ENCODE data around the gene POMGNT1. TPM values are rescaled to one million over a fixed set of nuclear protein-coding genes. Genes with fewer than 3 reads are reported as not detected.

Gene POMGNT1
- total and polyA plus RNA-seq, 2 donors (not counting 3 experiments of a cell fraction or from before 2014, with no cell fraction given), result 64.4 to 67.5 TPM

DNA sequence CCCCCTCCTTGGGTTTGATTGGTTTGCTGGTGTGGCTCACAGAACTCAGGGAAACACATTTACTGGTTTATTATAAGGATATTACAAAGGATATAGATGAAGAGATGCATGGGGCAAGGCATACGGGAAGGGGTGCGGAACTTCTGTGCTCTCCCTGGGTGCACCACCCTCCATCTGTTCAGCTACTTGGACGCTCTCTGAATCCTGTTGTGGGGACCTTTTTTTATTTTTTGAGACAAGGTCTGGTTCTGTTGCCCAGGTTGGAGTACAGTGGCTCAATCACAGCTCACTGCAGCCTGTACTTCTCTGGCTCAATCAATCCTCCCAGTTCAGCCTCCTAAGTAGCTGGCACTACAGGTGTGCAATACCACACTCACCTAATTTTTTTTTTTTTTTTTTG lies 12.3 kb upstream of the POMGNT1 start:
- Histone ChIP-seq H3K9me1 (replicated peaks; ENCODE audit: control insufficient read depth, extremely low read depth, insufficient read depth, low read length) (no peaks in the 10 kb centered on the region), H3K27ac (ENCODE audit: insufficient read depth, low read depth, low read length) (no peak overlapping the region), H3K4me2 (ENCODE audit: insufficient read depth, low read length) (no peak overlapping the region), H2AFZ (ENCODE audit: low read depth, low read length) (no peak overlapping the region), H3K36me3 (ENCODE audit: control insufficient read depth in 2 of 2, extremely low read depth in 1 of 2, insufficient read depth in 2 of 2, low read length in 2 of 2) (no peaks in the 10 kb centered on the region), H4K20me1 (replicated peaks; ENCODE audit: control insufficient read depth, extremely low read depth, insufficient read depth, low read length) (no peaks in the 10 kb centered on the region), H3K9me3 (replicated peaks; ENCODE audit: control insufficient read depth, insufficient read depth, low read length) (no peaks in the 10 kb centered on the region), H3K4me3 (replicated peaks in 1 of 3; ENCODE audit: insufficient read depth in 1 of 3, low read depth in 1 of 3, low read length in 3 of 3) (no peak overlapping the region), H3K4me1 (ENCODE audit: control insufficient read depth, extremely low read depth, insufficient read depth, low read length) (no peaks in the 10 kb centered on the region), H3K27me3 (ENCODE audit: control insufficient read depth in 2 of 2, insufficient read depth in 2 of 2, low read length in 2 of 2) (no peaks in the 10 kb centered on the region), H3K9ac (replicated peaks; ENCODE audit: extremely low read depth, insufficient read depth, low read length) (no peak overlapping the region), H3K79me2 (ENCODE audit: control insufficient read depth, insufficient read depth, low read length) (no peaks in the 10 kb centered on the region)
- intact Hi-C loops (cut with micrococcal nuclease), result no loop called here
- no TSS peak for BruUV-seq (replicated peaks)
- FAIRE-seq (no peak), DNase-seq (ENCODE audit: low read depth, low spot score) (no peak)
- POLR2A ChIA-PET, result no interaction called here
- no peak for TF ChIP-seq POLR2AphosphoS5 (IDR thresholded peaks at IDR 0.05; ENCODE audit: insufficient read depth, low read depth, low read length)
- no peak for TF ChIP-seq FOS (IDR thresholded peaks at IDR 0.05; ENCODE audit: borderline replicate concordance, insufficient read depth, low read length)
- TF ChIP-seq EZH2 (IDR thresholded peaks at IDR 0.05; ENCODE audit: borderline replicate concordance, low read depth, low read length, severe bottlenecking), result no peak
- TF ChIP-seq GATA2 (IDR thresholded peaks at IDR 0.05; ENCODE audit: insufficient read depth, insufficient read length, low read depth, low read length), result no peak
- TF ChIP-seq, protein P1, sequence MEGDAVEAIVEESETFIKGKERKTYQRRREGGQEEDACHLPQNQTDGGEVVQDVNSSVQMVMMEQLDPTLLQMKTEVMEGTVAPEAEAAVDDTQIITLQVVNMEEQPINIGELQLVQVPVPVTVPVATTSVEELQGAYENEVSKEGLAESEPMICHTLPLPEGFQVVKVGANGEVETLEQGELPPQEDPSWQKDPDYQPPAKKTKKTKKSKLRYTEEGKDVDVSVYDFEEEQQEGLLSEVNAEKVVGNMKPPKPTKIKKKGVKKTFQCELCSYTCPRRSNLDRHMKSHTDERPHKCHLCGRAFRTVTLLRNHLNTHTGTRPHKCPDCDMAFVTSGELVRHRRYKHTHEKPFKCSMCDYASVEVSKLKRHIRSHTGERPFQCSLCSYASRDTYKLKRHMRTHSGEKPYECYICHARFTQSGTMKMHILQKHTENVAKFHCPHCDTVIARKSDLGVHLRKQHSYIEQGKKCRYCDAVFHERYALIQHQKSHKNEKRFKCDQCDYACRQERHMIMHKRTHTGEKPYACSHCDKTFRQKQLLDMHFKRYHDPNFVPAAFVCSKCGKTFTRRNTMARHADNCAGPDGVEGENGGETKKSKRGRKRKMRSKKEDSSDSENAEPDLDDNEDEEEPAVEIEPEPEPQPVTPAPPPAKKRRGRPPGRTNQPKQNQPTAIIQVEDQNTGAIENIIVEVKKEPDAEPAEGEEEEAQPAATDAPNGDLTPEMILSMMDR (IDR thresholded peaks at IDR 0.05; ENCODE audit: extremely low read depth in 1 of 2, insufficient read depth in 1 of 2, low read depth in 1 of 2, low read length in 2 of 2), result no peak
- no peak for TF ChIP-seq POLR2A (IDR thresholded peaks at IDR 0.05; ENCODE audit: low read depth, low read length)
- no peak for TF ChIP-seq JUN (IDR thresholded peaks at IDR 0.05; ENCODE audit: borderline replicate concordance, insufficient read depth, insufficient read length, low read depth)
- TF ChIP-seq, protein P2, sequence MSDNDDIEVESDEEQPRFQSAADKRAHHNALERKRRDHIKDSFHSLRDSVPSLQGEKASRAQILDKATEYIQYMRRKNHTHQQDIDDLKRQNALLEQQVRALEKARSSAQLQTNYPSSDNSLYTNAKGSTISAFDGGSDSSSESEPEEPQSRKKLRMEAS (IDR thresholded peaks at IDR 0.05; ENCODE audit: insufficient read depth, insufficient read length), result no peak
- no peak for TF ChIP-seq MYC (IDR thresholded peaks at IDR 0.05; ENCODE audit: low read depth, low read length)
- CTCF ChIA-PET, result interaction anchor here (1.1 to 2.7 kb wide), 3 partner anchors 9 to 15 kb away, joined by 4 to 15 read pairs (median 5); no protein-coding TSS in a partner anchor
- dilution Hi-C loops (cut with MboI; ENCODE audit: extremely low pct_ligation_motif_present, low sequenced_read_pairs), result no loop called here
